Motor neuron (in vitro differentiated cells): ENCODE results near the gene KANSL3. TPM values are rescaled to one million over a fixed set of nuclear protein-coding genes. Genes with fewer than 3 reads are reported as not detected.
A peak's percentile ranks its signal among the peaks of the same experiment; 100 is the strongest.
"Not testable (repeated sequence)": the region's sequence is repeated elsewhere in the genome, so short reads cannot be mapped to it uniquely, and the experiment has no call there.

Experiments
- ATAC-seq, 8 experiments: fragments of 200-7000 bp; cut with Tn5 transposase; replicated peaks in 6 of 8; 2 replicates each; pipeline ENCODE4 v1.8.0; 2021; ENCODE audit warnings: mild to moderate bottlenecking in 8 of 8, moderate library complexity in 8 of 8
- H3K27ac ChIP-seq, 2 donors: fragments of 250-450 bp; sonication (Bioruptor Pico); 2 replicates each; pipeline ENCODE4 v1.9.0; 2021; ENCODE audit warnings: antibody characterized with exemption in 2 of 2, mild to moderate bottlenecking in 2 of 2, moderate library complexity in 1 of 2
- H3K4me1 ChIP-seq, 2 donors: fragments of 250-450 bp; sonication (Bioruptor Pico); replicated peaks in 1 of 2; 2 replicates each; pipeline ENCODE4 v1.6.1; 2021; ENCODE audit warnings: antibody characterized with exemption in 2 of 2, mild to moderate bottlenecking in 2 of 2, moderate library complexity in 1 of 2
- H3K4me3 ChIP-seq, 5 donors: fragments of 250-450 bp; sonication (Bioruptor Pico); 2 replicates each; pipeline ENCODE4 v1.9.0; 2021; ENCODE audit warnings: antibody characterized with exemption in 5 of 5, mild to moderate bottlenecking in 5 of 5, moderate library complexity in 4 of 5
- WGBS, 10 experiments: fragments of 450-650 bp; shearing (Covaris generic); methylation state at CpG; one replicate each; pipeline ENCODE4 v1.0.0; 2022; 5-methylcytosine and 5-hydroxymethylcytosine counted together
- in situ Hi-C, 9 experiments: fragments of 400-800 bp; cut with MboI; loops; one replicate each; pipeline ENCODE4 v1.15.0; 2021; ENCODE audit warnings: low sequenced_read_pairs in 9 of 9, low pct_unique_long_range_greater_than_20kb in 2 of 9; ENCODE audit not compliant: unreplicated experiment in 9 of 9
- total RNA-seq, 8 experiments: library from RNA; unstranded; fragments of 300-600 nt; gene quantifications; 2 replicates each; pipeline versions ENCODE4 v1.2.3 to v1.2.4, GENCODE V29; 2022

The KANSL3 gene
- total RNA-seq, 8 experiments from 2014 or later: 19.1 to 60.1 (median 41.6) TPM

DNA sequence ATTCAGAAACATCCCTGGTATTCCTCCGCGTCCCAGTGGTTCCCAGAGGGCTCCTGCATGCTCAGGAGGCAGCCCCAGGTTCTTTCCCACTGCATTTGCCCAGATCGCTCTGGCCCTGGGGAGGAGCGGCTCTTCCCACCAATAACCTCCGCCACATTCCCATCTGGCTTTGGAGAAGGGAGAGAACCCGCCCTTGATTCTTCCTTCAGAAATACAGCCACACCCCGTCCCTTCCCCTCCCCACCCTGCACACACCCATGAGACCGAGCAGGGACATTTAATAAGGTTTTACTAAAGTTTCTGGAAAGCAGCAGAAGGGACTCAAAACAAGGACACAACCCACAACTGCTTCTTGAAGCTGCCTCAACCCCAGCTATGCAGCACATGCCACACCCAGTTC is 79.6 kb downstream of the KANSL3 start:
- WGBS, 10 experiments: 60 to 100% (median 96%) methylated on average over 1 to 4 of the region's 8 CpGs; no CpG with 5 or more reads in 4 of the 10 experiments
- peak in 2 of 8 experiments; percentile 6 to 72 for ATAC-seq
- no peak overlapping the region for H3K4me3 ChIP-seq
- in situ Hi-C loops: no loop called here
- H3K4me1 ChIP-seq: no peaks in the 10 kb centered on the region
- H3K27ac ChIP-seq: no peak overlapping the region

DNA sequence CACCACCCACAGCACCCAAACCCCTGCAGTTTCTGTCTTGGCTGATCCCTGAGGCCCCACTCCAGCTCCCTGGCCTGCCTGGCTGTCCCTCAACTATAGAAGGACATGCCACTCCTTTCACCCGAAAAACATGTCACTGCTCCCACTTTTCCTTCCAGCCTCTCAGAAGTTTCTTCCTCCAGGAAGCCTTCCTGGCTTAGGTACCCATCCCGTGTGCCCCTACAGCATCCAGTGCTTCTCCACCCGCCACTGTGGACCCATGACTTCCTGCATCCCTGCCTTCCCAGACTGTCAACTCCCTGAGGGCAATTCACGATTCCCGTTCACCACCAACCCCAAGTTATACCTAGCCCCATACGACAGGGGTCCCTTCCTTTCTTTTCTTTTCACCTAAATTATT is 80.1 kb downstream of the KANSL3 start:
- in situ Hi-C loops: no loop called here
- H3K27ac ChIP-seq: no peak overlapping the region
- no peak overlapping the region for H3K4me3 ChIP-seq
- H3K4me1 ChIP-seq: no peaks in the 10 kb centered on the region
- no peak for ATAC-seq
- WGBS, 10 experiments: 60 to 100% (median 90%) methylated on average over 1 to 6 of the region's 6 CpGs; no CpG with 5 or more reads in 4 of the 10 experiments

DNA sequence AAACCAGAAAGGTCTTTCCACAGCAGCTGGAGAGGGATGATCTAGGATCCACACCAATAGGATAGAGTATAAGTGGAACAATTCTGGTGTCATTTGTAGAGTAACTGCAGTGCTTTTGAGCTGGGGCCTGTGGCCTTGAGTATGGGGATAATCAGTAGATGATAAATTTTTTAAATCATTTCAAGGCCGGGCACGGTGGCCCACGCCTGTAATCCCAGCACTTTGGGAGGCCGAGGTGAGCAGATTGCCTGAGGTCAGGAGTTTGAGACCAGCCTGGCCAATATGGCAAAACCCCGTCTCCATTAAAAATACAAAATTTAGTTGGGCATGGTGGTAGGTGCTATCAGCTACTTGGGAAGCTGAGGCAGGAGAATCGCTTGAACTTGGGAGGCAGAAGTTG is 80.7 kb downstream of the KANSL3 start:
- ATAC-seq, H3K4me1 ChIP-seq, H3K4me3 ChIP-seq, in situ Hi-C loops, H3K27ac ChIP-seq: not testable (repeated sequence)
- WGBS, 10 experiments: 90% methylated on average over 5 of the region's 6 CpGs; no CpG with 5 or more reads in 9 of the 10 experiments

DNA sequence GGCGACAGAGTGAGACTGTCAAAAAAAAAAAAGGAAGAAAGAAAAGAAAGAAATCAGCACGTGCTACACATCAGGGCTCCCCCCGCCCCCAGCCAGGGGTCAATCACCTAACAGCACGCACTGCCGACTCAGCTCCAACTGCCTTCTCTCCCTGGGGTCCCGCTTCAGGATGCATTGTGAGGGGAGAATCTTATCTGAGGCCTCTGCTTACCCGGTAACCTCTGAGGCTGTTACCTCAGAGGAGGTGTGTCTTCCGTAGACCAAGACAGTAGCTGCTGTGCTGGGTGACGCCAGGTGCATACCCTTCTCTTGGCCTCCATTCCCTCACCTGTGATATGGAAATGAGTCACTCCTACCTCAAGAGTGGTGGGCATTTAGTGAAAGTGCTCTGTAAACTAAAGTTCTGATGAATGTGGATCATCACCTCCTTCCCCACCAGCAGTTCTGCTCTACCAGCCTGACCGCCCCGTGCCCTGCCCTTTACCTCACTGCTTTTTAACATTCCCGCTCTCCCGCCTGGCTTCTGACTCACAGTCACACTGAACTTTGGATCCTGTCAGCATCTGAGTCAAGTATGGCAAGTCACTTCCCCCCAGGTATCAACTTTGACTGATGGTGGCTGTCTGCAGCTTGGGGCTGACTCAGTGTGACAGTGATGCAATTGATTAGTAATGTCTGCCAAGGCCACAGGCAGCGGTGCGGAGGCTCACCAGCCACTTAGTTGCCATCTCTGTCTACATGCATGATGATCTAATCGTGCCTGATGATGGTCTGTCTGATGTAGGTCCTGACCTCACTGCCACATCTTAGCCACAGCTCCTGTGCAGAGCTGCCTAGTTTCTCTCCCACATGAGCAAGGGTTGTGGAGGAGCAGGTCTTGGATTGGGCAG is 81.4 kb downstream of the KANSL3 start:
- Histone ChIP-seq H3K4me3 (no peak overlapping the region), H3K4me1 (no peaks in the 10 kb centered on the region), H3K27ac (no peak overlapping the region)
- 41 to 100% (median 83%) methylated on average over 1 to 6 of the region's 16 CpGs; no CpG with 5 or more reads in 2 of the 10 experiments for WGBS, 10 experiments
- ATAC-seq: peak in 6 of 8 experiments; percentile 18 to 82 (median 60)
- in situ Hi-C loops: no loop called here

DNA sequence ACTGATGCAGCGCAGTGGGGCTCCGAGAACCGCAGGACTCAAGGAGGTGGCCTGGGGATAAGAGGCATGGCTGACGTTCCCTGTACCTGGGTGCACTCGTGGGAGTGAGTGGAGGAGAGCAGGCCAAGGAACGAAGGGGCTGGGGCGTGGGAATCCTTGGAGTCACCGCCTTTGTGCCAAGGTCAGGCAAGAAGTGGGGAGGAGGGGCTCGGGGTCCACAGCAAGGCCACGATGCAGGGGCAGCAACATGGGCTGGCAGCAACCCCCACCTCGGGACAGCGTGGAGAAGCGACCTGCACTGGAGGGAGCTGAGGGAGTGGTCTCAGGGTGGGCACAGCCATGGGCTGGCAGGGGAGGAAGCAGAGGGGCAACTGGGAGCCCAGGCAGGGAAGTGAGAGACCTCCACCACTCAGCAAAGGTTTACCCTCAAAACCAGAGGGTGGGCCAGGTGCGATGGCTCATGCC is 82.9 kb downstream of the KANSL3 start:
- WGBS, 10 experiments: 74 to 100% (median 92%) methylated on average over 1 to 6 of the region's 14 CpGs; no CpG with 5 or more reads in 6 of the 10 experiments
- Histone ChIP-seq H3K4me3 (no peak overlapping the region), H3K4me1 (no peaks in the 10 kb centered on the region), H3K27ac (no peak overlapping the region)
- ATAC-seq: no peak
- in situ Hi-C loops: no loop called here

DNA sequence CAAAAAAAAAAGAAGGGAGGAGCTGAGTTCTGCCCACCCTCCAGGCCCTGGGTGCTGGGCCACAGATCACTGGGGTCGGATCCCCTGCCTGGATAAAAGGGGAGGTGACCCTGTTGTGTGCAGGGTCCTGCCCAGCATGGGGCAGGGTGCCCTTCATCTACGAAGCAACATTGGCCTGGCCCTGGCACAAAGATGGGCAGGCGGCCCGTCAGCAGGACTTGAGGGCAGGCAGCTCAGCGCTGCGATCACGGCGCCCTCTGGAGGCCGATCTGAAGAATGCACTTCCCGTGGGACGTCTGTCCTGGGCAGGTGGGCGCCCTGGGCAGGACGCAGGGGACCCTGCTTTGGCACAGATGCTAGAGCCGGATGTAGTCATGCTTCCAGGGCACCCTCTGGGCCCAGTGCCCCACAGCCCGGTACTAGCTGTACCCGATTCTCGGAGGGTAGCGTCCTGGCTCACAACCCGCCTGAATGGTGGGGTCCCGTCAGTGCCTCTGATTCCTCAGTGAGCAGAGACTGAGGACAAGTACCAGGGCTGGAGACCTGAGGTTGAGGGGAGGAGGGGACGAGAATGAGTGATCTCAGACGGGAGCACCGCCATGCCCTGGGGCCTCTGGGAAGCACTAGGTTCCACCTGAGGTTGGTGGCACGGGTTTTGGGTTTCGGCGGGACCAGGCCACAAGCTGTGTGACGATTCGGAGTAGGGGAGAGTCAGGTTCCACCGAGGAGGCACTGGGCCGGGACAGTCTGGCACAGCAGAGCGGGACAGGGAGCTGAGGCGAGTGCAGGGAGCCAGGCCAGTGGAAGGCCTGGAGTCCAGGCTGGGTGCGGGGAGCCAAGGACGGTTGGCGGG is 83.6 kb downstream of the KANSL3 start:
- ATAC-seq: peak; percentile 40 to 76 (median 57)

DNA sequence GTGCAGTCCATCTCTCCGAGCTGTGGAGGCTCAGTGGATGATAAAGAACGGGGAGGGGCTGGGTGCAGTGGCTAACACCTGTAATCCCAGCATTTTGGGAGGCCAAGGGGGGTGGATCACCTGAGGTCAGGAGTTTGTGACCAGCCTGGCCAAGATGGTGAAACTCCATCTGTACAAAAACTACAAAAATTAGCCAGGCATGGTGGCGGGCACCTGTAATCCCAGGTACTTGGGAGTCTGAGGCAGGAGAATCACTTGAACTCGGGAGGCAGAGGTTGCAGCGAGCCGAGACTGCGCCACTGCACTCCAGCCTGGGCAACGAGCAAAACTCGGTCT is 84.2 kb downstream of the KANSL3 start:
- in situ Hi-C loops, ATAC-seq, H3K4me3 ChIP-seq, H3K27ac ChIP-seq, H3K4me1 ChIP-seq: not testable (repeated sequence)
- 50 to 100% methylated on average over 1 to 2 of the region's 9 CpGs; no CpG with 5 or more reads in 8 of the 10 experiments for WGBS, 10 experiments

More for the DNA sequence above, 83.6 kb downstream of the KANSL3 start:
- Histone ChIP-seq H3K4me3 (no peak overlapping the region), H3K4me1 (no peaks in the 10 kb centered on the region), H3K27ac (no peak overlapping the region)
- in situ Hi-C loops: no loop called here
- WGBS, 10 experiments: 0 to 100% (median 10%) methylated on average over 1 to 5 of the region's 35 CpGs; no CpG with 5 or more reads in 3 of the 10 experiments

DNA sequence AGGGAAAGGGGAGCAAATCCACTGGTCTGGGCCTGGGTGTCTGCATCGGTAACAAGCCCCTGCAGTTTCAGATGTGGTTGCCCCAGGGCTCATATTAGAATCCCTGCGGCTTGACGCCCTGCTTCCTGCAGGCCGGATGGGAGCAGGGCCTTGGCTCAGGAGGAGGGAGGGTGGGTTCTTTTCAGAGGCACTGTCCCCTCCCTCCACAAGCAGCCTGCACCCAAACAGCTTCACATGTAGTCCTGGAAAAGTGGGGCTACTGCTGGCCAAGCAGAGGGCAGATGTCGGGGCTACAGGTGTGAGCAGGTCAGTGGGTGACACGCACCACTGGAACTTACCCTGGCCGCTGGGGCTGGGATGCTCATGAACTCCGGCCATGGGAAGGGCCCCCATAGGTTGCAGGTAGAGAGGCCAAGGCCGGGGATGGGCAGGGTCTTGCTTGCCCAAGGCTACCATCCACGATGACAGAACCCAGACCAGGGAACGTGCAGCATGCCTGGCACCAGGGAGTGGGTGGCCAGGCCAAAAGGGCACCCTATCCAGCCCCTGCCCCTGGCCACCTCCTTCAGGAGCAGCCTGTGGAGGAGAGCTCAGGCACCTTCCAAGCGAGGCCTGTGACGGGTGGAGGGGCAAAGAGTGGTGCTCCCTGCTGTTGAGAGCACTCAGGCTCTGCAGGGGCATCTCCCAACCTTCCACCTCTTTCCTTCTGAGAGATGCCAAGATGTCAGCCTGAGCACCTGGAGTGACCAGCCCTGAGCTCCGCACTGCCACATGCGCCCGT is 84.7 kb downstream of the KANSL3 start:
- no peak for ATAC-seq
- H3K27ac ChIP-seq: no peak overlapping the region
- in situ Hi-C loops: no loop called here
- 89 to 96% (median 91%) methylated on average over 3 to 6 of the region's 16 CpGs; no CpG with 5 or more reads in 7 of the 10 experiments for WGBS, 10 experiments
- no peaks in the 10 kb centered on the region for H3K4me1 ChIP-seq
- no peak overlapping the region for H3K4me3 ChIP-seq

DNA sequence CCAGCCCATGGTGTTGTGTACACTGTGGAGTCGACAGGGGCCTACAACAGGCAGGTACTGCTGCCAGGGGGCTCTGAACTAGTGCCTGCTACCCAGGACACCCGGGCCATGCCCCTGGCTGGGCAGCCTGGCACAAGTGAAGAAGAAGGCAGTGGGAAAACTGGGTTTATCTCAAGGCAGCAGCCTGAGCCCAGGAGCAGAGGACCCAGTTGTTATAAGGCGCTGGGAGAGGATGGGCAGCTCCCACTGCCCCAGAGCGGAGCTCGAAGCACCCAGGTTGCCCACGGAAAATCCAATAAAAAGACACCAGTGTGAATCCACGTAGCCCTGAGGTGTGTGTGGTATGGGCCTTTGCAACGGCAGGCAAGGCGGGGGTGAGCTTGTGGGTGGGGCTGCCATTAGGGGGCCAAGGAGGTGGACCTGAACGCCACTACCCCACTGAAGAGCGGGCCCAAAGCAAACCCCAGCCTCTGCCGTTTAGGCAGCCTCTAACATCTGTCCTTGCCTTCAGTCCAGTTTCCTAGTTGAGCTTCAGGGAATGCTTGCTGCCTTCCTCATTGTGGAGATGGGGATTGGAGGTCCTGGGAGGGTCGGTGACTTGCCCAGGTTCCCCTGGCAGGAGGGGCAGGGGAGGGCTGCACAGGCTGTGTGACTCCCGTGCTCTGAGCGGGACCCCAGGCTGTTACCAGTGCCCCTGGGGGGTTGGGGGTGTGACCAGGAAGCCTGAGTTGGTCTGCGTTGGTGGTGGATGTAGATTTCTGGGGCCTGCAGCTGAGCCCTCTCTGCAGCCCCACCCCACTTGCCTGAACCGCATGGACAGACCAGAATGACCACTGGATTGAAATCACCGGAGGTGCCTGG is 85.6 kb downstream of the KANSL3 start:
- WGBS, 10 experiments: 70 to 100% (median 100%) methylated on average over 1 to 2 of the region's 18 CpGs; no CpG with 5 or more reads in 7 of the 10 experiments
- H3K4me3 ChIP-seq: no peak overlapping the region
- H3K27ac ChIP-seq: no peak overlapping the region
- in situ Hi-C loops: no loop called here
- ATAC-seq: peak in 1 of 8 experiments; percentile 40
- peaks cover 3 to 6% of the 10 kb centered on the region in 2 donors for H3K4me1 ChIP-seq

DNA sequence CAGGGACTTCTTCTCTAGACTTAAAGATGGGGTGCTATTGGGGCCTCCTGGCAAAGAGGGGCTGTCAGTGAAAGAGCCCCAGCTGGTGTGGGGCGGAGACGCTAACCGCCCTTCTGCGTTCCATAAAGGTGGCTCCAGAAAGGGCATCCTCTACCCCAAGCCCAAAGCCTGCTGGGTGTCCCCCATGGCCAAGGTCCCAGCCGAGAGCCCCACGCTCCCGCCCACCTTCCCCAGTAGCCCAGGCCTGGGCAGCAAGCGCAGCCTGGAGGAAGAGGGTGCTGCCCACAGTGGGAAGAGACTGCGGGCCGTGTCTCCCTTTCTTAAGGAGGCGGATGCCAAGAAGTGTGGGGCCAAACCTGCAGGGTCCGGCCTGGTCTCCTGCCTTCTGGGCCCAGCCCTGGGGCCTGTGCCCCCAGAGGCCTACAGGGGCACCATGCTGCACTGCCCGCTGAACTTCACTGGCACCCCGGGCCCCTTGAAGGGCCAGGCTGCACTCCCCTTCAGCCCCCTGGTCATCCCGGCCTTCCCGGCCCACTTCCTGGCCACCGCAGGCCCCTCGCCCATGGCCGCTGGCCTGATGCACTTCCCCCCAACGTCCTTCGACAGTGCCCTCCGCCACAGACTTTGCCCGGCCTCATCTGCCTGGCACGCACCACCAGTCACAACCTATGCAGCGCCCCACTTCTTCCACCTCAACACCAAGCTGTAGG is 86.4 kb downstream of the KANSL3 start:
- H3K4me3 ChIP-seq: no peak overlapping the region
- in situ Hi-C loops: no loop called here
- peaks cover 5 to 6% of the 10 kb centered on the region in 2 donors for H3K4me1 ChIP-seq
- no peak overlapping the region for H3K27ac ChIP-seq
- WGBS, 10 experiments: 65% methylated on average over 2 of the region's 25 CpGs; no CpG with 5 or more reads in 9 of the 10 experiments
- no peak for ATAC-seq

DNA sequence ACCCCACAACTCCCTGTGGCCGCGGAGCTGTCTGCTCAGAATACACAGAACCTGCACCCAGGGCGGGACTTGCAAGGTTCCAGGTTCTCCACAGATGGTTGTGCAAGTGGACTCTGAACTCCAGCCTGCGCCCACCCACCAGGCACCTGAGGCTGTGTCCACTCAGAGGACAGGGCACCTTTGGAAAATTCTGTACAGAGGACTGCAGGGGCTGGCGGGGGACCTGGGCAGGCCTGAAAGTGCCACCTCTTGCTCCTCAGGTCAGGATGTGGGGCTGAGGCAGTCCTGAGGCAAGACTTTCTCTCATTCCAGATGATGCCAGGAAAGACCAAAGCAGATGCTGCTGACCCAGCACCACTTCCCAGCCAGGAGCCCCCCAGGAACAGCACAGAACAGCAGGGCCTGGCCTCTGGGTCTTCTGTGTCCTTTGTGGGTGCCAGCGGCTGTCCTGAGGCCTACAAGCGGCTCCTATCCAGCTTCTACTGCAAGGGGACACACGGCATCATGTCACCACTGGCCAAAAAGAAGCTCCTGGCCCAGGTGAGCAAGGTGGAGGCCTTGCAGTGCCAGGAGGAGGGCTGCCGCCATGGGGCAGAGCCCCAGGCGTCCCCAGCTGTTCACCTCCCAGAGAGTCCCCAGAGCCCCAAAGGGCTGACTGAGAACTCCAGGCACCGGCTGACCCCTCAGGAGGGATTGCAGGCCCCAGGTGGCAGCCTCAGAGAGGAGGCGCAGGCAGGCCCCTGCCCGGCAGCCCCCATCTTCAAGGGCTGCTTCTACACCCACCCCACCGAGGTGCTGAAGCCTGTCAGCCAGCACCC is 87.1 kb downstream of the KANSL3 start:
- in situ Hi-C loops: no loop called here
- ATAC-seq: no peak
- H3K4me1 ChIP-seq: peaks cover 5 to 6% of the 10 kb centered on the region in 2 donors
- 89 to 100% (median 100%) methylated on average over 1 to 7 of the region's 14 CpGs; no CpG with 5 or more reads in 7 of the 10 experiments for WGBS, 10 experiments
- no peak overlapping the region for H3K4me3 ChIP-seq
- H3K27ac ChIP-seq: no peak overlapping the region
